Bronchial epithelial cell (primary cell): ENCODE measurements around the gene ANKRD6. TPM values are rescaled to one million over a fixed set of nuclear protein-coding genes. Genes with fewer than 3 reads are reported as not detected.

ENCODE experiments used
- DNase-seq: peaks from one replicate; pipeline ENCODE4 v3.0.0-alpha.2; 2010; ENCODE audit warnings: low read depth
- FAIRE-seq: peaks from 2 replicates; lab custom pipeline; 2011; peaks lifted over from hg19 to GRCh38; lab: Jason Lieb, UNC
- H3K27me3 ChIP-seq: 2 replicates; pipeline ENCODE4 v1.5.1; 2011; ENCODE audit warnings: low read length; ENCODE audit not compliant: control insufficient read depth, insufficient read depth
- H3K36me3 ChIP-seq: 2 replicates; pipeline ENCODE4 v1.5.1; 2011; ENCODE audit warnings: low read length; ENCODE audit not compliant: control insufficient read depth, insufficient read depth
- H3K4me3 ChIP-seq: 2 replicates; pipeline ENCODE4 v1.5.1; 2011; ENCODE audit warnings: mild to moderate bottlenecking, low read depth, low read length, control low read depth
- total RNA-seq: library from RNA; depleted of rRNA; stranded (reverse); fragments of >200 nt; gene quantifications from 2 replicates; pipeline ENCODE4 v1.2.1, GENCODE V29; 2014
- TF ChIP-seq, protein P1 (sequence below): IDR thresholded peaks from 2 replicates; pipeline ENCODE4 v1.5.1; 2011; ENCODE audit warnings: mild to moderate bottlenecking, moderate library complexity, low read length, control low read depth, inconsistent platforms; ENCODE audit not compliant: insufficient read depth, severe bottlenecking

The ANKRD6 gene
- total RNA-seq, 1 donor from 2014 or later = 6.1 TPM

DNA sequence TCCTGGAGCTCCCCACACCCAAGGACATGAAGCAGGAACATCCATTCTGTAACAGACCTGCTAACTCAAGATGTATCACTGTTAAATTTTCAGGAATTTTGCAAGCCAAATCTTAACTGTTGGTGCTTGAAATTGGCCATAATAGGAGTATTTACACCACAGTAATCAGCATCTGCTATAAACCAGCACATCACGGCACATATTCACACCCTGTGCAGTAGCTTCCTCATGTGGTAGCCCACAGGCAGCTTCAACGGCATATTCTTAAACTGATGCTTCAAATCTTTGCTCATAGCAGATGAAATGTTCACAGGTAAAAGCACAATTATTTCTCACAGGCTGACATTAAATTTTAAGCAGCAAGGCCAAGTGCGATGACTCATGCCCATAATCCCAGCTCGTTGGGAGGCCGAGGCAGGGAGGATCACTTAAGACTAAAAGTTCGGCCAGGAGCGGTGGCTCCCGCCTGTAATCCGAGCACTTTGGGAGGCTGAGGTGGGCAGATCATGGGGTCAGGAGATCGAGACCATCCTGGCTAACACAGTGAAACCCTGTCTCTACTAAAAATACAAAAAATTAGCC lies 249.1 kb downstream of the ANKRD6 start:
- no peak overlapping the region for H3K4me3 ChIP-seq
- FAIRE-seq (no peak), DNase-seq (no peak)
- TF ChIP-seq, protein P1, sequence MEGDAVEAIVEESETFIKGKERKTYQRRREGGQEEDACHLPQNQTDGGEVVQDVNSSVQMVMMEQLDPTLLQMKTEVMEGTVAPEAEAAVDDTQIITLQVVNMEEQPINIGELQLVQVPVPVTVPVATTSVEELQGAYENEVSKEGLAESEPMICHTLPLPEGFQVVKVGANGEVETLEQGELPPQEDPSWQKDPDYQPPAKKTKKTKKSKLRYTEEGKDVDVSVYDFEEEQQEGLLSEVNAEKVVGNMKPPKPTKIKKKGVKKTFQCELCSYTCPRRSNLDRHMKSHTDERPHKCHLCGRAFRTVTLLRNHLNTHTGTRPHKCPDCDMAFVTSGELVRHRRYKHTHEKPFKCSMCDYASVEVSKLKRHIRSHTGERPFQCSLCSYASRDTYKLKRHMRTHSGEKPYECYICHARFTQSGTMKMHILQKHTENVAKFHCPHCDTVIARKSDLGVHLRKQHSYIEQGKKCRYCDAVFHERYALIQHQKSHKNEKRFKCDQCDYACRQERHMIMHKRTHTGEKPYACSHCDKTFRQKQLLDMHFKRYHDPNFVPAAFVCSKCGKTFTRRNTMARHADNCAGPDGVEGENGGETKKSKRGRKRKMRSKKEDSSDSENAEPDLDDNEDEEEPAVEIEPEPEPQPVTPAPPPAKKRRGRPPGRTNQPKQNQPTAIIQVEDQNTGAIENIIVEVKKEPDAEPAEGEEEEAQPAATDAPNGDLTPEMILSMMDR = no peak
- H3K36me3 ChIP-seq = peaks cover 30% of the 10 kb centered on the region
- no peaks in the 10 kb centered on the region for H3K27me3 ChIP-seq

DNA sequence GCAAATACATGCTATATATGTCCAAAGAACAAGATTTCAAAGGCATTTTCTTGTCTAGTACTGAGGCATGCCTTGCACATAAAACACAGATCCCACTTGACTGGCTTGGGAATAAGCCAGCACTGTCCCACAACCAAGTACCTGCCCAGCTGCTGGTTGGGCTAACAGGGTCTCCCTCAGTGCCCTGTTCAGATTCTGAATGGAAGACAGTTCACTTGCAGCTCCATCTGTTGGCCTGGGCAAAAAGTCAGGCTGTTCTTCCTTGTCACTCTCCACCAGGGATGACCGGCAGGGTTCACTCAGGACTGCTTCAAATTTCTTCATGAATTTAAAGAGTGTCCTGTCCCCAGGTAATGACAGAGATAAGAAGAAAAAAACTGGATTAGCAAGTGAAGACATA lies 250.0 kb downstream of the ANKRD6 start:
- DNase-seq (no peak), FAIRE-seq (no peak)
- Histone ChIP-seq H3K4me3 (no peak overlapping the region), H3K36me3 (peaks cover 33% of the 10 kb centered on the region), H3K27me3 (no peaks in the 10 kb centered on the region)
- TF ChIP-seq, protein P1 = no peak

Other genes starting within 250 kb of the ANKRD6 start
- gene GABRR1, start 215.8 kb upstream of the ANKRD6 start, total RNA-seq = not detected in 2 replicates
- gene GABRR2, start 117.9 kb upstream of the ANKRD6 start, total RNA-seq = under 0.01 and 0.26 TPM in 2 replicates
- 20.5 and 28.4 TPM in 2 replicates for gene UBE2J1, start 80.4 kb upstream of the ANKRD6 start, total RNA-seq
- gene RRAGD, start 20.9 kb upstream of the ANKRD6 start, total RNA-seq = 3.4 and 5.5 TPM in 2 replicates
- 9.7 and 14.6 TPM in 2 replicates for gene LYRM2, start 205.6 kb downstream of the ANKRD6 start, total RNA-seq